LNCaP clone FGC (cell line): ENCODE results near the gene ARL3.

ENCODE experiments used
- DNase-seq: peaks from one replicate; pipeline ENCODE4 v3.0.0-alpha.2; 2011; ENCODE audit warnings: low read depth
- H3K4me3 ChIP-seq: 2 replicates; pipeline ENCODE4 v1.5.1; 2011; ENCODE audit warnings: mild to moderate bottlenecking, low read depth, low read length, control low read depth
- TF ChIP-seq, protein P1 (sequence below): IDR thresholded peaks from 2 replicates; pipeline ENCODE4 v1.5.1; 2012; ENCODE audit warnings: mild to moderate bottlenecking; ENCODE audit not compliant: control insufficient read depth, insufficient read depth; ENCODE audit errors: extremely low read depth

ARL3 gene

DNA sequence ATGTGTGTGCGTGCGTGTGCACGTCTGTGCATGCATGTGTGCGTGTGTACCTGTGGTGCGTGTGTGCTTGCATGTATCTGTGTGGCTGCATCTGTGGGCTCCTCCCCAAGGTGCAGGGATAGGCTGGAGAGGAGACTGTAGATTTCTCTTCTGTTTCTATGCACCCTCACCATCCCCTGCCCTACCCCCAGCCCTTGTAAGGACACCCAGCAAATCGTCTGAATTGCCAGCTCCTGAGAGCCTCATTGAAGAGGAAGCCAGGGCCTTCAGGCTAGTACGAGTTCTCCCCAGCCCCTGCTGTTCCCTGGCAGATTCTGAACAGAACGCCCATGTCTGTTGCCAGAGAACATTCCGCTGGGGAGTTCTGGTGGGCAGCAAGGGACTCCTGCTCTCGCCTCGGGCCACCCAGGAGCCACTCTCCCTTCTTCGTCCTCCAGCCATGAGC, 86.9 kb downstream of the ARL3 start:
- DNase-seq = no peak
- TF ChIP-seq, protein P1, sequence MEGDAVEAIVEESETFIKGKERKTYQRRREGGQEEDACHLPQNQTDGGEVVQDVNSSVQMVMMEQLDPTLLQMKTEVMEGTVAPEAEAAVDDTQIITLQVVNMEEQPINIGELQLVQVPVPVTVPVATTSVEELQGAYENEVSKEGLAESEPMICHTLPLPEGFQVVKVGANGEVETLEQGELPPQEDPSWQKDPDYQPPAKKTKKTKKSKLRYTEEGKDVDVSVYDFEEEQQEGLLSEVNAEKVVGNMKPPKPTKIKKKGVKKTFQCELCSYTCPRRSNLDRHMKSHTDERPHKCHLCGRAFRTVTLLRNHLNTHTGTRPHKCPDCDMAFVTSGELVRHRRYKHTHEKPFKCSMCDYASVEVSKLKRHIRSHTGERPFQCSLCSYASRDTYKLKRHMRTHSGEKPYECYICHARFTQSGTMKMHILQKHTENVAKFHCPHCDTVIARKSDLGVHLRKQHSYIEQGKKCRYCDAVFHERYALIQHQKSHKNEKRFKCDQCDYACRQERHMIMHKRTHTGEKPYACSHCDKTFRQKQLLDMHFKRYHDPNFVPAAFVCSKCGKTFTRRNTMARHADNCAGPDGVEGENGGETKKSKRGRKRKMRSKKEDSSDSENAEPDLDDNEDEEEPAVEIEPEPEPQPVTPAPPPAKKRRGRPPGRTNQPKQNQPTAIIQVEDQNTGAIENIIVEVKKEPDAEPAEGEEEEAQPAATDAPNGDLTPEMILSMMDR = no peak

DNA sequence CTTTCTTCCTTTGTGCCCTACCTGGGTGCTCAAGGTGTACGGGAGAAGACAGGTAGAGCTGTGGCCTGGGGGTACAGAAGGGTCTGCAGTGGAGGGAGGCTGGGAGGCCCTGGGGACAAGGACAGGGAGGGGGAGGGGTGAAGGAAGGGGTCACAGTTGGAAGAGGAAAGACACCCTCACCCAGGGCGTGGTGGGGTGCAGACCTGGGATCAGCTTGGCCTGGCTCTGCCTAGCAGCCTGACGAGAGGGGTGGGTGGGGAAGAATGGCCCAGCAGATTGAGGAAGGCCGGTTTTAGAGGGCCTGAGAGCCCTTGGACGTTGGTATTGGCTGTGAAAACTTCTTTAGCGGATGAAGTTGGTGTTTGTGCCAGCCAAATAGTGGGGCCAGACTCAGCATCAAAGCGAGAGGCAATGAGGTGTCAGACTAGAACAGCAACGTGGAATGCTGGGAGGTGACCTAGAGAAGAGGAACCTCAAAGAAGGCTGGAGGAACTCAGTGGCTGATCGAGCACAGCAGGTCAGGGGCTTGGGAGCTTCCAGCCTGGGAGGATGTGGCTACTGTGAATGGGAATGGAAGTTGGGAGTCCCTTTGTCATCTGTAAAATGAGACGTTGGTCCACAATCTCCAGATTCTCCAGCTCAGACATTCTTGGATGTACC, 88.0 kb downstream of the ARL3 start:
- no peak for DNase-seq
- TF ChIP-seq, protein P1 = no peak
- H3K4me3 ChIP-seq = no peak overlapping the region

More for the DNA sequence above, 86.9 kb downstream of the ARL3 start:
- no peak overlapping the region for H3K4me3 ChIP-seq

DNA sequence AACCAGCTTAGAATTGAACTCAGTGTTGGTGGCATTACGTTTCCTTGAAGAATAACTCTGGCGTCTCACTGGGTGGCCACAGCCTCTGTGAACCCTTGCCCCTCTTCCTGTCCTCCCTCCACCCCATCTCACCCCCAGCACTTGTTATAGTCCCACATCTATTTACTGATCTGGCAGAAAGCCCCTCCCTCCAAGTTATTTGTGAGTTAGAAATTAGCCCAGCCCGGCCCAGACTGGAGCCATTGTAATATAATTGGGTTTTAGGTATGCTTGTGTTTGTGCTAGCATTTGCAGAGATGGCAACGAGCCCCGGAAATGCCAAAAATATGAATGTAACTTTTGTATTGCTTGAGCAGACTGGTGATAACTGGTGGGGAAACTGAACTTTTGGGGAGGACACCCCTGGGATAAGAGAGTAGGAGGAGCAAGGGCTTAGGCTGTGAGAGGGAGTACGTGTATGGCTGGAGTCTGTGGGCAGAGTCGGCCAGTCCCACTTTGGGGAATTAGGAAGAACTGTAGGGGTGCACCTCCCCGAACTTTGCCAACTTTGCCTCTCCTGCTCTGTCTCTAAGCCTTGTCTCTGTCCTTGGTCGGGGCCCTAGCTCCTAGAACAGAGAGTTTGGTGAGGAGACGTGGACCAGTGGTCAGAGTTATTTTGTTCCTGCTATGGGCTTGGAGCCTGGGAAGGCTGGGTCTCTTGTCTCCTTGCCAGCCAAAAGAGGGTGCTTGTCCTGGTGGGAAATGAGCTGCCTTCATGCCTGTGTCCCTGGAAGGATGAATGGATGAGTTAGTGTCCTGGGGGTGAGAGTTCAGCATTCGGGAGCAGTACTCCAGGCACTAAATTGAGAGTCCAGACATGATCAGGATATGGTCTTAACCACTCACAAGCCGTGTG, 89.2 kb downstream of the ARL3 start:
- DNase-seq = no peak
- TF ChIP-seq, protein P1 = no peak
- no peak overlapping the region for H3K4me3 ChIP-seq

DNA sequence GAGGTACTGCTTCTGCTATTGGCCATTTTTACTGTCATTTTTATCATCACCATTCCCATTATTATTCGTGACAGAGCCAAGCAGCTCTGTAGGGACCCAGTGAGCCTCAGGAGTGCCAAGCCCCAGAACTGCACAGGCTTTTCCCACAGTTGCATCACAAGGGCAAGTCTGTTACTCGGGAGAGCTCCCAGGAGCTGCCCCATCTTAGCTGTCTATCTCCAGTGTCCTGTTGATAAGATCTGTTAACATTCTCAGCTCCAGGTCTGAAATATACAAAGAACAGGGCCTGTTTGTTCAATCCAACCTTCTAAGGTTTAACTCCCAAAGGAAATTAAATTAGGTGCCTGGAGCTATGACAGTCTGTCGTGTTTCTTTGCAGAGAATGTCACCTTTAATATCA, 90.1 kb downstream of the ARL3 start:
- H3K4me3 ChIP-seq = no peak overlapping the region
- TF ChIP-seq, protein P1 = no peak
- no peak for DNase-seq
